GM18499 (cell line): ENCODE data around the gene CACNA1S.

Source experiments
- ATAC-seq: cut with Tn5 transposase; IDR thresholded peaks from one replicate; pipeline ENCODE4 v1.9.1; 2021; ENCODE audit warnings: moderate number of reproducible peaks; ENCODE audit not compliant: insufficient read depth, unreplicated experiment

Gene CACNA1S

DNA sequence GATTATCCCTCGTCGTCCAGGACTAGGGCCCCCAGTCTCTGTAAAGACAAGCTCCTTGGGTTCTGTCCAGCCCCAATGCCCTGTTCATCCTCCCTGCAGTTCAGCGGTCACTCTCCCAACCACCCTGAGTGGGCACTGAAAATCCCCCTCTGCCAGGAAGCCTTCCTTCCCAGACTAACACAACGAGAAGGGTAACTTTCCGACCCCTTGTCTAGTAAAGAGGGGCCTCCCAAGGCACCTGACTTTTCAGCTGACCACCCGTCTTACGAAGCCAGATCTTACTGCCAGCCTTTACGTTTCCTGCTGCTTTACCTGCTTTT lies 28.7 kb upstream of the CACNA1S start:
- no peak for ATAC-seq

GRCh38 chr1:201140235-201140940 lies 28.2 kb upstream of the CACNA1S start:
- ATAC-seq, result no peak

DNA sequence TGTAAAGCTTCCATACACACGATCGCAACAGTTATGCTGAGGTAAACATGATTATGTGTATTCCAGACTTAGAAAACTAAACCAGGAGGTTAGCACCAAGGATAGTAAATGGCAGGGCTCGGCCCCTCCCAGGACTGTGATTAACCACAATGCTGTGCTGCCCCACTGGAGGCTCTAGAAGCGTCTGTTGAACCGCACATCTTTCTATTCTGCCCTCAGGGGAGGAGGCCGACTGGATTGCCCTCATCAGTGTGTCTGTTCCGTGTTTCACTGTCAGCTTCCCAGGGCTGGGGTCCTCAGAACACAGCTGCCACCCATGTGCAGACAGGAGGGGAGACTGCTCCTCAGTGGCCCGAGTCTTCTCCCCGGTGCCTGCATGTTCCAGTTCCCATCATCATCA lies 27.5 kb upstream of the CACNA1S start:
- no peak for ATAC-seq

GRCh38 chr1:201139306-201139705 lies 27.1 kb upstream of the CACNA1S start:
- ATAC-seq, result no peak

DNA sequence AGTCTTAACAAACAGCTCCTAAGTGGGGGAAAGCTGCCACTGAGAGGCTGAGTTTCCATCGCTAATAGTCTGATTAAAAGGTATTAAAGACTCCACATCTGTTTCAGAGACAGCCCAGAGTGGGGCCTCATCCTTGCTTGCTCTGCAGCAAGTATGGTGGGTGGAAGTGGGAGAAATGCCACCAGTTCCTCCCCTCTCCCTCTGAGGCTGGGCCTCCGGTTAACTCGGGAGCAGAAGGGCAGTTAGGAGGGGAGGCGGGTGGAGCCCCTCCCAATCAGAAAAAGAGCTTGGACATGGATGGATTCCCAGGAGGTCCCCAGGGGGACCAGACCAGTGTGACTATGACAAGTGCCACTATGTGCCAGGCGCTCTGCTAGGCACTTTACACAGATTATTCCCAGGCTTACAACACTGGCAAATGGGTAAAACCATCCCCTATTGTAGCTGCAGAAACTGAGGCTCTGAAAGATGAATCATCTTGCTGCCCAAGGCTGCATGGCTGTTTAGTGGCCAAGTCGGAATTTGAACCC lies 26.1 kb upstream of the CACNA1S start:
- no peak for ATAC-seq

GRCh38 chr1:201137579-201138310 lies 25.5 kb upstream of the CACNA1S start:
- no peak for ATAC-seq

DNA sequence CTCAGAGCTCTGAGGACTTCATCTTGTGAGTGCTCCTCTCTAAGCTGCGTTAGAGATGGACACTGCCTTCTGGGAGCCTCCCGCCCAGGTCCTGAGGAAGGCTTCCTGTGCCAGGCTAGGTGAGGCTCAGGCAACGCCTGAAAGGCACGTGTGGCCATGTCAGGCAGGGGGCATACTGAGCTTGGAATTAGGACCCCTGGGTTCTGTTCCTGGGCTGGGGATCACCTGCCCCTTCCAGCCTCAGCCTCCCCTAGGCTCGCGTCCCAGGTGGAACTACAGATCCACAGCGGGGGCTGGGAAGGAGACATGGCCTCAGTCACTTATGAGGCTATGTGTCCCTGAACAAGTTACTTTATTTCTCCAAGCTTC lies 24.8 kb upstream of the CACNA1S start:
- no peak for ATAC-seq

DNA sequence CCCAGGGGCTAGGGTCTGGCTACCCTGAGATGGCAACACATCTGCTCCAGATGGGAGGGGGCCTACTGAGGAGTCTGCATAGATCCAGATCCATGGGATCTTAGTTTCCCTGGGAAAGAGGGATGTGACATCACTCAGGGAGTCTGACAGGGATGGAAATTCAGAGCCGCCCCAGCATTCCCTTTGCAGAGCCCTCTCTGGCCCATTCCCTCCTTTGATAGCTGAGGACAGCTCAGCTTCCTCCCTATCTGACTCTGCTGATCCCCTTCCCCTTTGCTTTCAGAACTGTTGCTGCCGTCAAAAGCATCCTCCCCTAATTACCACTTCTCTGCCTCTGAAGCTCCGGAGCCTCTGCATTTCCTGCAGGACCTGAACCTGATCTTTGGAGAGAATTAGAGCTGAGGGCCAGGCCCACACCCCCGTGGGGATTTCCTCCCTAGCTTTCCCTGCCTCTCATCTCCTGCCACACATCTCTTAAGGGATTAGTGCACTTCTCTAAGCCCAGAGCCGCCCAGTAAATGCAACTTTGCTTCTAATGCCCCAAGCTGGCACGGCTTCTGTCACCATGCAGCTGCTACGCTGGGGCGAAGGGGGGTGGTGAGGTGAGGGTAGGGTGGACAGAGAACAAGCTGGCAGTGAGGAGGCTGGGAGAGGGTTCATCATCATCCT lies 24.3 kb upstream of the CACNA1S start:
- ATAC-seq, result no peak

GRCh38 chr1:201134405-201134804 lies 22.2 kb upstream of the CACNA1S start:
- ATAC-seq, result no peak

DNA sequence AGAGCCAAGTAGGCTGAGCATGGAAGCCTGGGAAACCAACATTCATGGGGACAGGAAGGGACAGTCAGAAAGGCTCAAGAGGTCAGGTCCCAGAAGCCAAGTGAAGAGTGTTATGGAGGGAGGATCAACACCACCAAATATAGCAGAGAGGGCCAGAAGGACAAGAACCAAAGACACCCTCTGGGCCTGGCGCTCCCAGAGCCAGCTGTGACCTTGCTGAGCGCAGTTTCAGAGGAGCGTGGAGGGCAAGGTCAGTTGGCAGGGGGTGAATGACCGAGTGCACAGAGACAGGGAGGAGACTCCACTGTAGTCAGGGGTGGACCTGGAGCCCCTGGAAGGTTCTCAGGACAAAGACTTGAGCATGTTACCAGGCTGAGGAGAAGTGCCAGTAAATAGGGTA lies 19.2 kb upstream of the CACNA1S start:
- ATAC-seq, result no peak

DNA sequence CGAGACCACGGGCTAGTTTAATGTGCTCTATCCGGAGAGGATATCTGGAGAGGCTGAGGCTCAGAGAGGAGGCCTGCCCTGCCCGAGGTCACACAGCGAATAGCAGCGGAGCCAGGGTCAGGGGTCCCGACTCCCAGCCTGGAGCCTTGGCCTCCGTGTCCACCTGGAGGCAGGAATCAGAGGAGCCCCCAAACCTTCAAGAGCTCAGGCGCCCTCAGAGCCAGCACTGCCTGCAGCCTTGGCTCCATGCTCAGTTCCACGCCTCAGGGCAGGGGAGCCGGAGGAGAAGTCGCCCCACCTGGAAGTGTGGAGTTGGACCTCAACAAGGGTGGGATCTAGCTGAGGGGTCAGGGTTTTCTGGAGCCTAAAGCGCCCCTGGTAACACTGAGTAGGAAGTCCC lies 16.7 kb upstream of the CACNA1S start:
- no peak for ATAC-seq

- ATAC-seq, result no peak
These were observed 16.2 kb upstream of the CACNA1S start for GRCh38 chr1:201128476-201128875.

GRCh38 chr1:201127755-201128455 lies 15.7 kb upstream of the CACNA1S start:
- no peak for ATAC-seq

DNA sequence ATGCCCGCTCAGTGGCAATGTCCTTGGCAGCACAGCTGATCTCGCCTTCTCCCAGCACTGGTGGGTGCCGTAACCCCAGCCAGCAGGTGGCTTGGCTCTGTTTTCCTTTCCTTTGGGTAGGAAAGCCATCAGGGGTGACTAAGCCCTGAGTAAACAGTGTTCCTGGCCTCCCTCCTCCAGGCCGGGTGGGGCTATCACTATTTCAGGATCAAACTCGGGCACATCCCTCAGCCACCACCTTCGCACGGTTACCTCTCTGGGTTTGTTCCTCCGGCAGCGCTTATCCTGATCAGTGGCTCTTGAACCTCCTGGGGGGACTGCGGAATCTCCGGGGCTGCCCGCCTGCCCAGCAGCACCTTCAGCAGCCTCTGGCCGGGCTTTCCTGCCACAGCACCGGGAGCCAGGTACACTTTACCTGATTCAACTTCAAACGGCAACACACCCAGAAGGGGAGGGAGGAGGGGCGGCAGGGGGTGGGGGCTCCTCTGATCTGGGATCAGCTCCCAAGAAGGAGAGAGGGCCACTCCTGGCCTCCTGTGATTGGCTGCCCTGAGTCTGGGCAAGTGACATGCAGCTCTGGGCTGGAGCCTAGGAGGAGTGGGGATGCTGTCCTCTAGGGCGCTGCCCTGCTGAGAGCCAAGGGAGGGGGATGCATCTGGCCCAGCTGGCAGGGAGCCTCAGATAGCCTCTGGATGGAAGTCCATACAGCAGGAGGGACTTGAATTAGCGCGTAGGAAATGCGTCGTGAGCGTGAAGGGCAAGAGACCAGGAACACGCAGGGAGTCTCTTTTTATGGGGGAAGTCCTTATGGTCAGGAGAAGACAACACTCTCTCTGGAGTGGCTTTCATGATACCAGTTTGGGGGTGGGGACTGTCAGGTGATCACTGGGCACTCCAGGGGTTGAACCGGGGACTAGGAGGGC lies 14.9 kb upstream of the CACNA1S start, which contains the start of gene ASCL5:
Gene ASCL5 (minus strand): TSS at position 353 of the 923 bp plus-strand sequence. CDS start 11,812 bp downstream, outside the sequence.
- ATAC-seq, result no peak

DNA sequence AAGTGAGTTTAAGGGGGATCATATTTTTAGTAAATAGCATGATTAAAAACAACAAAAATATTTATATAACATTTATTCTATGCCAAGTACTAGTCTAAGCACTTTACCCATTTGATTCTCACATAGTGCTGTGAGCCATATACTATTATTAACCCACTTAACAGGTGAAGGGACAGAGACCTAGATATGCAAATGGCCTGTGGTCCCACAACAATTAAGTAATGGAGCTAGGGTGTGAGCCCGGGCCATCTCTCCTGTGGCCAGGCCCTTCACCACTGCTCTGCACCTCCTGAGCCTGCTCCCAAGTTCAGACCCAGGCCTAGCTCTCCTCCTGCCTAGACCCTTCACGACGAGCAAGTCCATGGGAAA lies 14.2 kb upstream of the CACNA1S start:
- ATAC-seq, result no peak

- ATAC-seq, result no peak
These were observed 13.6 kb upstream of the CACNA1S start for GRCh38 chr1:201125800-201126199.

DNA sequence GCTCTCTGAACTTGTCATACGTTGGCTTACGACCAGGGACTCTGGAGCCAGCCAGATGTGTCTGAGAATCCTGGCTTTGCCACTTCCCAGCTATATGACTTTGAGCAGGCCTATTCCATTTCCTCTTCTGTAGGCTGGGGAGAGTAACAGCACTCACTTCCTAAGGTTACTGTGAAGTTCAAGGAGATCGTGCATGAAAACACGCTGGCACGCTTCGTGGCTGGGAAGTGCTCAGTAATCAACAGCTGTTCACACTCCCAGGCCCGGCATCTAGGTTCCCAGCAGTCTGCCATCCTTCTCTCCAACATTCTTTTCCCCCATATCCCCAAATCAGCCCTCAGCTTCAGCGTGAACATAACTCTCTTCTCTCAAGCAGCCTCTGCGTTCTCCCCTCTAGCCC lies 12.8 kb upstream of the CACNA1S start:
- no peak for ATAC-seq

- ATAC-seq, result no peak
These were observed 11.6 kb upstream of the CACNA1S start for GRCh38 chr1:201123866-201124265.

DNA sequence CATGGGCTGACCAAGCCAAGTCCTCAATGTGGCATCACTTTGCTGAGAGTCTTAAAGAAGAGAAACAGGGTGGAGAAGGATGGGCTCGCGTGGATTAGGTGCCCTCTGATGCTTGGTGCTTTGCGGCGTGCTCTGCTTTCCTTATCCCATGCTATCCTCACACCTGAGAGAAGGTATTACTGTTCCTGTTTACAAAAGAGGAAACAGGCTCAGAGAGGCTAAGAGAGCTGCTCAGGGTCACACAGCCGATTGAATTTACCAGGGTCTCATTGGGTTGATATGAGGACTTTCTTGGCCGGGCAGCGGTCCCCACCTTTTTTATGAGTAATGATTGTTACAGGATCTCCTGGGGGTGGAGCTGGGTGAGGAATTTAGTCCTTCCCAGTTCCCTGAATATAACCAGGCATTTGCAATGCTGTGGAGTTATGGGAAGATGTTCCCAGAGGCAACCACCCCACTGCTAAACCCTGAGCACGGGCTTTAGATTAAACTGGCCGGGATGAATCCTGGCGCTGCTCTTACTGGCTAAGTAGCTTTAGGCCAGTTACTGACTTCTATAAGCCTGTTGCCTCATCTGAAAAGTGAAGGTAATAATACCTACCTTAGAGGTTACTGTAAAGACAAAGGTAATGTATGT lies 10.2 kb upstream of the CACNA1S start:
- no peak for ATAC-seq
